T47D (cell line): ENCODE results near the gene TH.

Source experiments
- DNase-seq, 2 experiments: peaks; one replicate each; pipeline versions ENCODE4 v3.0.0 to v3.0.0-alpha.2; 2011 to 2012; ENCODE audit warnings: low read depth in 1 of 2, low spot score in 1 of 2
- JUND ChIP-seq: IDR thresholded peaks from 2 replicates; pipeline ENCODE4 v1.6.1; 2012; ENCODE audit warnings: low read depth
- in situ Hi-C: cut with HindIII; loops from 2 replicates; pipeline ENCODE4 v1.10.0; 2016; ENCODE audit warnings: low sequenced_read_pairs, low pct_unique_long_range_greater_than_20kb

Gene TH

DNA sequence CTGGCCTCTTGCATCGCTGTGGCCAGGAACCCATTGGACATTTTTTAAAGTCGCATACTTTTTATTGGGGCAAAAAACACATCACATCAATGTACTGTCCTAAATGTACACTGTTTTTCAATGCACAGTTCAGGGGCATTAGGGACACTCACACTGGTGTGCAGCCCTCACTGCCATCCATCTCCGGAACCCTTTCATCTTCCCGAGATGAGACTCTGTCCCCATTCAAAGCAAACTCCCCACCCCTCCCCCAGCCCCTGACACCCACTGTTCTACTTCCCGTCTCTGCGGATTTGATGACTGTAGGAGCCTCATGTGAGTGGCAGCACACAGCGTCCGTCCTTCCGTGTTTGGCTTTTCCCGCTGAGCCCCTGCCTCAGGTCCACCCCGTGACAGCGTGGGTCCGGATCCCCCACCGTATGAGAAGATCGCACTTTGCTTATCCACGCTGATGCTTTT lies 41.8 kb upstream of the TH start:
- in situ Hi-C loops, result no loop called here
- DNase-seq, result no peak
- no peak for TF ChIP-seq JUND

DNA sequence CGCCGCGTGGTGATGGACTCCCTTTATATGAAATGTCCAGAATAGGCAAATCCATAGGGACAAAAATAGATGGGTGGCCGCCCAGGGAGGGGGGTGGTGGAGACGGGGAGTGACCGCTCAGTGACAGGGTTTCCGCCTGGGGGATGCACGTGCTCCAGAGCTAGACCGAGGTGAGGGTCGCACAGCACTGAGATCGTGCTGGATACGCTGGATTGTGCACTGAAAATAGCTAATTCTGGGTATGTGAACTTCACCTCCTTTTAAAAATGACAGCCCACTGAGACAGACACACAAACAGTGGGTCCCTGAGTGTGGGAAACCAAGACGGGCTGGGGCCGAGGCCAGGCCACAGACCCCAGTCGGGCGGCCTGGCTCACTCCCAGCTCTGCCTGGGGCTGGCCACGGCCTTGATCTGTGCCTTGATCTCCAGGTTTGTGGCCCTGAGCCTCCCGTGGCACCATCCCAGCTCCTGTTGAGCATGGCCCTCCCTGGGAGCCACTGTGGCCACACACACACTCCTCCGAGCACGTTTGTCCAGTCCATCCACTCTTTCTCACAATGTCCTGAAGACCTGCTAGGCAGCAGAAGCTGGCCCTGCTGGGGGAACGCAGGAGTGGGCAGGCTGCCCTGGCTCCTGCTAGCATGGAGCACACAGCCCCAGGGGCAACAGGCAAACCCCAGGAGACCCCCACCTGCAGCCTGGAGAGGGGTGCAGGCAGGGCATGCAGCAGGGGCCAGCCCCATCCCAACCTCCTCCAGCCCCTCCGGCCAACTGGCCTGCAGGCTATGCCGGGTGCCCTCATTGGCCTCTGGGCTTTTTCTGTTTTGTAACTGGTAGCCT lies 41.0 kb upstream of the TH start:
- peak; percentile 37 to 85 for DNase-seq
- TF ChIP-seq JUND, result no peak
- in situ Hi-C loops, result no loop called here

DNA sequence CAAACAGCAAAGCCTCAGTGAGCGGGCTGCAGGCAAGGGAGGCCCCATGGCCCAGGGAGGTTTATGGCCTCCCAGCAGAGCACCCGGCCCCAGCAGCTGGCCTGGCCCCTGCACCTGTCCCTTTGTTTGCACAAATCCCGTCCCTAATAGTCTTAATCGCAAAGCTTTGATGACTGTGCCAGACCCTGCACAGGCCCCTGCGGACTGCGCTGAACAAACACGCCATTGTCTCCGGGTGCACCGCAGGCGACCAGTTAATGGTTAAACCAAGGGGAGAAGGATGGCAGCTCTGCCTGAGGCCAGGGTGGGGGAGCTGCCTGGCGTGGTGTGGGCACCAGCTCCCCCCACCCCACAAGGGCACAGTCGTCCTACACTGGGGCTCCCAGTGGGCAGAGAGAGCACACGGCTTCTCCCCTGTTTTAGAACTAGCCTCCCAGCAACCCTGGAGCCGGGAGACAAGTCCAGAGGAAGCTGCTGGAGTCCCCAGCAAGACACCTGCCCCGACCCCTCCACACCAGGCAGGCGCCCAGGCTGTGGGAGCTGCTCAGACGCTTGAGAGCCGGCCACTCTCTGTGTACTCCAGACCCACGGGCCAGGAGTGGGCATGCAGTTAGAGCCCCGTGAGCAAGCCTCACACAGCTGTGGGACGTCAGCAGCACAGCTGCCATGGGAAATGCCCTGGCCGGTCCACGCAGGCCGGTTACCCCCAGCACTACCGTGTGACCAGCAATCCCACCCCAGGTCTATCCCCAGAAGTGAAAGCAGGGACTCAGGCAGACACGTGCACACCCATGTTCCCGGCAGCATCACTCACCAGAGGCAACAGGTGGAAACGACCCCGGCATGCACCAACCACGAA lies 39.7 kb upstream of the TH start:
- TF ChIP-seq JUND, result no peak
- DNase-seq, result no peak
- in situ Hi-C loops, result no loop called here

DNA sequence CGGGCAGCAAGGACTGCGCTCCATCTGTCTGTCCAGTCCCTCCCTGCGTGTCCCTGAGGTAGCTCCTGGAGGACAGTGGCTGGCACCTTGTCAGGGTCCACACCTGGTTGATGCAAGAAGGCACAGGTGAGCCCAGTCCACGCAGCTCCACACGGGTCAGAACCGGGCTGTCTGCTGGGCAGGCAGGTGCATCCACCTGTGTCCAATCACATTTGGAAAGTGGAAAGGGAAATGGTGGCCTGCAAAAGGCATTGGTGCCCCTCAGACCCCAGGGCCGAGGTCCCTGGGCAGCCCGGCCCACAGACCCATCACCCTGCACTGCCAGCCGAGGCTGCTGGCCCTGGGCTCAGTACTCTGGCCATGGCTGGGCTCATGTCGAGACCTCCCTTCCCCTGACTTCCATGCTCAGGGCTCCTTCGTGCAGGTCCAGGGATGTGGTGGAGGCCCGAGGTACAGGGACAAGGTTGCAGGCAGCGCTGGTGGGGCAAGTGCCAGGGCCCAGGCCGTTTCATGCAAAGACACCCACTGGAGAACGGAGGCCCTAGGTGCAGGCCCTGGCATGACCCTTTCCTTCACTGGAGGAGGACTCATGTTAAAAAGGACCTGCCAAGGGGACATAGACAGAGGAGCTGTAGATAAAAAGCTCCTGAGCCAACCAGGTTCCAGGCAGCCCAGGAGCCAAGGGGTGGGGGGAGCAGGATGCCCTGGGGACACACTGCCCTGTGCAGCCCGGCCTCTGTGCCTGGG lies 38.9 kb upstream of the TH start:
- no peak for TF ChIP-seq JUND
- no peak for DNase-seq
- in situ Hi-C loops, result no loop called here

DNA sequence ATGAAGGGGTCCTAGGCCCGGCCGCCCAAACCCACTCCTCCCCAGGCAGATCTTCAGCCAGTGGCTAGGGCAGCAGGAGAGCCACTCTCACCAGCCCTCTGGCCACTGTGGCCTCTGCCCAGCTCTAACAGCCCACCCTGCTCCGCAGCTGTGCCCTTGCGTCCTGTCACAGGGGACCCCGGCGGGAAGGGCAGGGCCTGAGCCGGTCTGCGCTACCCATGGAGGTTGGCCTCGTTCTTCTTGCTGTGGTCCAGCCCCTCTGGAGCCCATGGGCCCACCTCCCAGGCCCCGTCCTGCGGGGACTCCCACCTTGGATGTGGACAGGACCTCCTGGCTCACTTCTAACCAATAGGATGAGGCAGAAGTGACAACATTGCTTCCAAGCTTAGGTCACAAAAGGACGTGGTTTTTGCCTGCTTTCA lies 38.3 kb upstream of the TH start:
- in situ Hi-C loops, result no loop called here
- TF ChIP-seq JUND, result no peak
- DNase-seq, result no peak

DNA sequence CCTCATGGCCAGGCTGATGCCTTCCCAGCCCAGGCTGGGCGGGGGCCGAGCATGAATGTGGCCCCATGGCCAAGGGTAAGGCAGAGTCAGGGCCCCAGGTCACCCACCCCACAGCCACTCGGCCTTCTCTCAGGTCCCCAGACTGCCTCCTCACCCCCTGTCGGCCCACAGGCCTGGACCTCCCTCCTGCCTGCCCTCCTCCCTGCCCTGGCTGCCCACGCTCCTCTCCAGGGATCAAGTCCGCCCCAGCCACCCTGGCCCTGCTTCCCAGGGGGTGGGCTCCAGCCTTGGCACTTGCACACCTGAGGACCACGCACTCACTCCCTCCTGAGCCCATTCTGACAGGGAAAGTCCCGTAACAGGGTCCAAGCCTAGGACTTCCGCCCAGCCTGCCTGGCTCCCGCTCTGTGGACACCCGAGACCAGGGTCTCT lies 37.8 kb upstream of the TH start:
- in situ Hi-C loops, result no loop called here
- no peak for DNase-seq
- TF ChIP-seq JUND, result no peak

DNA sequence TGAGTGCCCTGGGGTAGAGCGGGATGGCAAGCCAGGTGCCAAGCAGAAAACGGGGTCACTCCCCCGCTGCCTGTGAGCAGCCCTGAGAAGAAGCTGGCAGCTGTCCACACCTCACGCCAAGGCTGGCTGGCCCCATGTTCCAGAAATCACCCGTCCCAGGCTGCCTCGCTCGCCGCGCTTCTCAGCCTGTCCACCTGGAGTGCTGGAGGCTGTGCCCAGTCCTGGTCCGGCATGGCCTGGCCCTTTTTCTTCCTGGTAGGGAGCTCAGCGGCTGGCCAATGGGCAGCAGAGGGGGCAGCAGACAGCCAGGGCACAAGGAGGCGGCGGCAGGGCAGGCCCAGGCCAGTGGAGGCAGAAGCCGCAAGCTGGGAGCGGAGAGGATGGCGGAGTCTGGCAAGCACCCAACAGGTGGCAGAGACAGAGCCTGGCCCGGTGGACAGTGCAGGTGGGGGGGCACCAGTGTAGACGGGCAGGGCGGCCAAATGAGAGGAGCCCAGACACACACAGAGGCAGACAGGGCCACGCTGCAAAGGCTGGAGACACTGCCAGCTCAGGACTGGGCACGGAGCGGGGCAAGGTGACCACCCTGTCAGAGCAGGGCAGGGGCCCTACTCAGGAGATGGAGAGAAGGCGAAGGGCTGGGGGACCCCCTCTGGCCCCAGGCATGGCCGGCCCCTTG lies 37.2 kb upstream of the TH start:
- DNase-seq, result peak; percentile 37 to 63
- in situ Hi-C loops, result no loop called here
- no peak for TF ChIP-seq JUND

DNA sequence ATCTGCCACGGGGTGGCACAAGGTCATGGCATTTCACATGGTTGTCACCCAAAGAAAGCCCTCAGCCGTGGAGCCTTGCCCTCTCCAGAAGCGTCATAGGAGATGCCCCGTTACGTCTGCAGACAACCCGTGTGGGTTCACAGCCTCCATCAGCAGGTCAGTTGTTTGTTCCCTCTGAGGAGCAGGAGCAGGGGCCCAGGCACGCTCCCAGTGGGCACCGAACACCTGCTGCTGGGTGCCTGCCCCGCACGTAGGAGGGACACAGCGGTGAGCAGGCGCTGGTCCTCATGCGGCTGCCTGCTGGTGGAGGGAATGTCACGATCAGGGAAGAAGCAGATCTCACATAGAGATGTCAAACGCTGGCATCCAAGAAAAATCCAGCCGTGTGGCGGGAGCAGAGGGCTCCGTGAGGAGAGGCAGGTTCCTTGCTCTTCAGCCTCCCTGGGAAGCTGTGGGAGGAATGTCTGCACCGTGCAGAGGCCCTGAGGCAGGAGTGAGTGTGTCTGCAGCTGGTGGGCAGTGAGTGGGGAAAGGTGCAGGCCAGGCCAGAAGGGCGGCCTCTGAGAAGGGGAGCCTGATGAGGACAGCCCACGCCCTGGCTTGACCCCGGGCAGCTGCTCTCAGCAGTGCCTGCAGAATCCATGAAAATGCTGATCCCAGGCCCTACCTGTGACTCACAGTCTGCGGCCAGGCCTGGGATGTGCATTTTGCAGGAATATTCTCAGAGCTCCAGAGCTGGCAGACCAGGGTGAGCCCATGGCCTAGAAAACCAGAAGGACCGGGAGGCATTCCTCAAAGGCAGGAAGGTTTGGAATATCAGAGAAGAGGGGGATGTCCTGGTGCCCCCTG lies 36.4 kb upstream of the TH start:
- no peak for TF ChIP-seq JUND
- DNase-seq, result no peak

DNA sequence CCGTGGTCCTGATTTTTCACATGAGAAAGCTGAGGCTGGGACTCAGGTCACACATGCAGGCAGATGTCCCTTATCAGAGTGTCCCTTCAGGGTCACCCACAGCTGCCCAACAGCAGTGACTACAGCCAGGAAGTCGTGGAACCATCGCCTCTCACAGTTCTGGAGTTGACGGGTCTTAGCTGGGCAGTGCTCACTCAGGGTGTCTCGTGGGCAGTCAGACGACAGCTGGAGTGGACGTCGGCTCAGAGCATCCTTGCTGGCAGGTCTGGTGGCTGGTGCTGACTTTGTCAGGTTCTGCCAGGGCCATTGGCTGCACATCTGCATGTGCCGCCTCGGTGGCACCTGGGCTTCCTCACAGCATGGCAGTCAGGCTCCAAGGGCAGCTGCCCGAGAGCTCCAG lies 35.6 kb upstream of the TH start:
- no peak for TF ChIP-seq JUND
- in situ Hi-C loops, result no loop called here
- DNase-seq, result no peak

More for the DNA sequence above, 36.4 kb upstream of the TH start:
- in situ Hi-C loops, result no loop called here

- TF ChIP-seq JUND, result no peak
These were observed 34.5 kb upstream of the TH start for GRCh38 chr11:2205981-2206690.

More at GRCh38 chr11:2205981-2206690, 34.5 kb upstream of the TH start:
- in situ Hi-C loops, result no loop called here
- DNase-seq, result no peak
